ENCODE results near the gene BABAM2.
"Not testable (repeated sequence)": the region's sequence is repeated elsewhere in the genome, so short reads cannot be mapped to it uniquely, and the experiment has no call there.

The BABAM2 gene

DNA sequence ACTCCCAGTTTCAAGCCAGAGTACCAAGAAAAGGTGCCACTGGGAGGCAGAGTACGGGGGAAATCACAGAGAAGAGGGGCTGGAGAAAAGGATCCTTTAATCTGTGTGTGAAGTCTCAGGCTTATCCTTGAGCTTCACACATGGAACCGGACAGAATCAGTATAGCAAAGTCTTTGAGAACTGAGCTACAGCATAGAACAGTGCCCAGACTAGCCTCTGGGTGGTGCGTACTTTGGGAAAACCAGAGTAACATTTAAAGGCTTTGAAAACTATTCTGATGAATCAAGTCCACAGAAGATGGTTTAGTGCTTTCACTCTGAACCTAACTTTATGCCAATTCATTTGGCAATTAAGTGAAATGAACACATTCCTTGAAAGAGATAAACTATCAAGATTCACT, 83.1 kb downstream of the BABAM2 start:
- TF ChIP-seq, protein P1, sequence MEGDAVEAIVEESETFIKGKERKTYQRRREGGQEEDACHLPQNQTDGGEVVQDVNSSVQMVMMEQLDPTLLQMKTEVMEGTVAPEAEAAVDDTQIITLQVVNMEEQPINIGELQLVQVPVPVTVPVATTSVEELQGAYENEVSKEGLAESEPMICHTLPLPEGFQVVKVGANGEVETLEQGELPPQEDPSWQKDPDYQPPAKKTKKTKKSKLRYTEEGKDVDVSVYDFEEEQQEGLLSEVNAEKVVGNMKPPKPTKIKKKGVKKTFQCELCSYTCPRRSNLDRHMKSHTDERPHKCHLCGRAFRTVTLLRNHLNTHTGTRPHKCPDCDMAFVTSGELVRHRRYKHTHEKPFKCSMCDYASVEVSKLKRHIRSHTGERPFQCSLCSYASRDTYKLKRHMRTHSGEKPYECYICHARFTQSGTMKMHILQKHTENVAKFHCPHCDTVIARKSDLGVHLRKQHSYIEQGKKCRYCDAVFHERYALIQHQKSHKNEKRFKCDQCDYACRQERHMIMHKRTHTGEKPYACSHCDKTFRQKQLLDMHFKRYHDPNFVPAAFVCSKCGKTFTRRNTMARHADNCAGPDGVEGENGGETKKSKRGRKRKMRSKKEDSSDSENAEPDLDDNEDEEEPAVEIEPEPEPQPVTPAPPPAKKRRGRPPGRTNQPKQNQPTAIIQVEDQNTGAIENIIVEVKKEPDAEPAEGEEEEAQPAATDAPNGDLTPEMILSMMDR (conservative IDR thresholded peaks at IDR 0.05; ENCODE audit: control insufficient read depth, insufficient read depth, low read depth, low read length), result peak; percentile 31
- H3K4me3 ChIP-seq (ENCODE audit: control insufficient read depth, low read depth, low read length), result no peak overlapping the region
- no peak for DNase-seq (ENCODE audit: low read depth)

DNA sequence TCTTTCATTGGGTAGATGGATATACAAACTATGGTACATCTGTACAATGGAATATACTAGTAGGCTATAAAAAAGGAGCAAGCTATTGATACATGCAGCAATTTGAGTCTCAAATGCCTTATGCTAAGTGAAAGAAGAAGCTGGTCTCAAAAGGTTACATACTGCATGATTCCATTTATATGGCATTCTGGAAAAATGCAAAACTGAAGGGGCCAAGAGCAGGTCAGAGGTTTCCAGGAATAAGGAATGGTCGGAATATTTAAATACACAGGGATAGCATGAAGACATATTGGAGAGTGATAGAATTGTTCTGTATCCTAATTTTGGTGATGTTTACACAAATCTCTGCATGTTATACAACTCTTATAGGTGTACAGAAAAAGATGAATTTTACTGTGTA, 85.8 kb downstream of the BABAM2 start:
- TF ChIP-seq, protein P1 (conservative IDR thresholded peaks at IDR 0.05; ENCODE audit: control insufficient read depth, insufficient read depth, low read depth, low read length), result no peak
- no peak overlapping the region for H3K4me3 ChIP-seq (ENCODE audit: control insufficient read depth, low read depth, low read length)
- no peak for DNase-seq (ENCODE audit: low read depth)

DNA sequence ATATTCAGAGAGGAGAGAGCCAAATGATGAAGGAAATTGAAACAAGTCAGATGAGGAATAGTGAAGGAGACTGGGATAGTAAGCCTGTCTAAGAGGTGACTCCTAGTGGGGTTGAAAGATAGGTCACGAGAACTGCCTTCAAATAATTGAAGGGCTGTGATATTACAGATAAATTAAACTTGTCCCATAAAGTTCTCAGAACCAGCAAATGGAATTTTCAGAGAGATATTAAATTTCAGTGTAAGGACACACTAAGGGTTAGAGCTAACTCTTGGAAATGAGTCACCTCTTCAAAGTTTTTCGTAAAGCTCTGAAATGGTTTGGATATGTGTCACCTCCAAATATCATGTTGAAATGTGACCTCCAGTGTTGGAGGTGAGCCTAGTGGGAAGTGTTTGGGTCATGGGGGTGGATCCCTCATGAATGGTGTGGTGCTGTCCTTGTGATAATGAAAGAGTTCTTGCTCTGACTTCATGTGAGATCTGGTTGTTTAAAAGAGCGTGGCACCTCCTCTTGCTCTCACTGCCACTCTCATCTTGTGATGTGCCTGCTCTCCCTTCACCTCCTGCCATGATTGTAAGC, 87.3 kb downstream of the BABAM2 start:
- TF ChIP-seq, protein P1 (conservative IDR thresholded peaks at IDR 0.05; ENCODE audit: control insufficient read depth, insufficient read depth, low read depth, low read length), result no peak
- no peak overlapping the region for H3K4me3 ChIP-seq (ENCODE audit: control insufficient read depth, low read depth, low read length)
- DNase-seq (ENCODE audit: low read depth), result peak; percentile 97

DNA sequence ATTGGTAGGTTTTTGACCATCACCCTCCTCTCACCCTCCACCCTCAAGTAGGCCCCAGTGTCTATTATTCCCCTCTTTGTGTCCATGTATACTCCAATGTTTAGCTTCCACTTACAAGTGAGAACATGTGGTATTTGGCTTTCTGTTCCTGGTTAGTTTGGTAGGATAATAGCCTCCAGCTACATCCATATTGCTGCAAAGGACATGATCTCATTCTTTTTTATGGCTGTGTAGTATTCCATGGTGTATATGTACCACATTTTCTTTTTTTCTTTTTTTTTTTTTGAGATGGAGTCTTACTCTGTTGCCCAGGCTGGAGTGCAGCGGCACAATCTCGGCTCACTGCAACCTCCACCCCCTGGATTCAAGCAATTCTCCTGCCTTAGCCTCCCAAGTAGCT, 88.2 kb downstream of the BABAM2 start:
- not testable (repeated sequence) for H3K4me3 ChIP-seq (ENCODE audit: control insufficient read depth, low read depth, low read length); DNase-seq (ENCODE audit: low read depth)

DNA sequence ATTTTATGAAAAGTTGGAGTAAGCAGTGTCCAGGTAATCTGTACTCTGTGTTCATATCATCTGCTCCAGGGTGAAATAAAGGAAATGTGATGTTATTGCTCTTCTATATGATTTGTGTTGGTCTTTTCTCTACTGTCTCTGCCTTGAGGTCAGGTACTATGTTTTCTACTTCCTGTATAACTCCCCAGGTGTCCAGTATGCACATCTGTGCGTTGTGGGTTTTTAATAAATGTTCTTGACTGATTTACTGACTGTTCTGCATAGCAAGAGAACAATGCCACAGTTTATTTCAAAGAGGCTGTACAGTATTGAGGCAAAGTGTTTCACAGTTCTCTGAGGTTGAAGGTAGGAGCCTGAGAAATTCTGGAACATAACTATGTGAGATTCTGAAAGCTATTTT, 89.7 kb downstream of the BABAM2 start:
- TF ChIP-seq, protein P1 (conservative IDR thresholded peaks at IDR 0.05; ENCODE audit: control insufficient read depth, insufficient read depth, low read depth, low read length), result no peak
- no peak for DNase-seq (ENCODE audit: low read depth)
- H3K4me3 ChIP-seq (ENCODE audit: control insufficient read depth, low read depth, low read length), result no peak overlapping the region

DNA sequence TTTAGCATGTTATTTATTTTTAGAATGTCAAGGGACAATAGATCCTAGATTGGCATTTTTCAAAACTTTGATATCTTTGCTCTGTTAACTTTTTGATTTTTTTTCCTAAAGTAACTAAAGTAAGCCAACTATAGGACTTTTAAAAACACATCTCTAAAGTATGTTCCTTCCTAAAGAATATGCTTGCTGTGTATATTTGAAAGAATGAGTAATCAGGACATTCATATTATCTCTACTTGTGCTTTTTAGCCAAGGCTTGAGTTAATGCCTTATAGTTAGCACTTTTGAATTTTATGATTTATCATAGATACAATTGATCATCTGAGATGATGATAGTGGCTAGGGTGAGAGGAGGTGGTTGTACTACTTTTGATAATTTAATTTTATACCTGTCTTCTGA, 93.6 kb downstream of the BABAM2 start:
- DNase-seq (ENCODE audit: low read depth), result no peak
- TF ChIP-seq, protein P1 (conservative IDR thresholded peaks at IDR 0.05; ENCODE audit: control insufficient read depth, insufficient read depth, low read depth, low read length), result no peak
- H3K4me3 ChIP-seq (ENCODE audit: control insufficient read depth, low read depth, low read length), result no peak overlapping the region

DNA sequence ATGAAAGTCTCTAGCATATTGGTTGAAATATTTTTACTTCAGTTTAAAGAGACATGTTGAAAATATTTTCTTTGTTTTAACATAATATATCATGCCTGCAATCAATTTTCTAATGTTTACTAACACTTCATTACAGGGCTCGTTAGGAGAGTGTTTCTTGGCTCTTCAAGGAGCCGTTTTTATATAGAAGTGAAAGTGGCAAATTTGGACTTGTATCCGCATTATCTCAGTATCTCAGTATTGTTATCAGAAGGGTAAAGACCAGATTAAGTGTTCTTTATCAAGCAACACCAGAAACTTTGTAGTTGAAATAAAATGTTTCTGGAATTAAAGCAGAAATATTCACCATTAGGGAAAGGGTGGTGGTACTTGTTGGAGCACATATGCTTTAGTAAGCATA, 97.8 kb downstream of the BABAM2 start:
- TF ChIP-seq, protein P1 (conservative IDR thresholded peaks at IDR 0.05; ENCODE audit: control insufficient read depth, insufficient read depth, low read depth, low read length), result no peak
- no peak overlapping the region for H3K4me3 ChIP-seq (ENCODE audit: control insufficient read depth, low read depth, low read length)
- DNase-seq (ENCODE audit: low read depth), result no peak
